Measurements from ENCODE around the gene DNAJC6.

DNA sequence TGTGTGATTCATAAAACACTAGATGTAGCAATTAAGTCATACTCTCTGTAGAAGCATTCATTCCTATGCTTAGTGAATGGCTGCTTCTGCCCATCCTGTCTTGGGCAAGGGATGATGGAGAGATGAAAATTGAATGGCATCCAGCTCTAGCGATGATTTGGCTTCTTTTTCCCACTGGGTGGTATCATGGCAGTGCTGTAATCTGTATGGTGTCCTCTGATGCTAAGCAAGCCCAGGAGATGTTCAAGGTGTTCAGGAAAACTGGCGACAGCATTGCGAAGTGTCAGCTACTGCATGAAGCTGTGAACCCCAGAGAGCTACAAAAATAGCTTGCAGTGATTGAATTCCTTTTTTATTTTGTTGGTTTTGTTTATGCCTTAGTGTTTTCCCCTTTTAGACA, 62.2 kb downstream of the DNAJC6 start:
- TF ChIP-seq, protein P1, sequence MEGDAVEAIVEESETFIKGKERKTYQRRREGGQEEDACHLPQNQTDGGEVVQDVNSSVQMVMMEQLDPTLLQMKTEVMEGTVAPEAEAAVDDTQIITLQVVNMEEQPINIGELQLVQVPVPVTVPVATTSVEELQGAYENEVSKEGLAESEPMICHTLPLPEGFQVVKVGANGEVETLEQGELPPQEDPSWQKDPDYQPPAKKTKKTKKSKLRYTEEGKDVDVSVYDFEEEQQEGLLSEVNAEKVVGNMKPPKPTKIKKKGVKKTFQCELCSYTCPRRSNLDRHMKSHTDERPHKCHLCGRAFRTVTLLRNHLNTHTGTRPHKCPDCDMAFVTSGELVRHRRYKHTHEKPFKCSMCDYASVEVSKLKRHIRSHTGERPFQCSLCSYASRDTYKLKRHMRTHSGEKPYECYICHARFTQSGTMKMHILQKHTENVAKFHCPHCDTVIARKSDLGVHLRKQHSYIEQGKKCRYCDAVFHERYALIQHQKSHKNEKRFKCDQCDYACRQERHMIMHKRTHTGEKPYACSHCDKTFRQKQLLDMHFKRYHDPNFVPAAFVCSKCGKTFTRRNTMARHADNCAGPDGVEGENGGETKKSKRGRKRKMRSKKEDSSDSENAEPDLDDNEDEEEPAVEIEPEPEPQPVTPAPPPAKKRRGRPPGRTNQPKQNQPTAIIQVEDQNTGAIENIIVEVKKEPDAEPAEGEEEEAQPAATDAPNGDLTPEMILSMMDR (IDR thresholded peaks at IDR 0.05; ENCODE audit: poor library complexity): no peak
- no peak for TF ChIP-seq EZH2 (IDR thresholded peaks at IDR 0.05; ENCODE audit: borderline replicate concordance)

All from hepatocyte (in vitro differentiated cells).